ENCODE results near the gene CEP78. TPM values are rescaled to one million over a fixed set of nuclear protein-coding genes. Genes with fewer than 3 reads are reported as not detected.

Gene CEP78
- total RNA-seq, 1 experiment from 2014 or later = 10.1 TPM

DNA sequence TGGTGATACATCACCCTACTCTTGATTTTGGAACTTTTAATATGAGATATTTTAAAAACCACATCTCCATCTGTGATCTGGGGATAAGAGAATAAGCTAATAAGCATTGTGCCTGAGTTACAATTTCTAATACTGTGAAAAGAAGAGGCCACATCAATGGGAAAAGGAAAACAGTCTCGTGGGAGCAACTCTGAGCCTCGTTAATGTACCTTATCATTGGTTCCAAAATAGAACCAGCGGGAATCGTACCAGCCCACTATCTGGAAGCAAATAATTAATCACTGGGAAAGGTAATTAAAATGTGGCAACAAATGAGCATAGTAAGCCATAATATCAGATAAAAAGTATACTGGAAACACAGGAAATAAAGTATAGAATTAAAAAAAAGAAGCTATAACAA is 28.0 kb upstream of the CEP78 start:
- TF ChIP-seq, protein P1, sequence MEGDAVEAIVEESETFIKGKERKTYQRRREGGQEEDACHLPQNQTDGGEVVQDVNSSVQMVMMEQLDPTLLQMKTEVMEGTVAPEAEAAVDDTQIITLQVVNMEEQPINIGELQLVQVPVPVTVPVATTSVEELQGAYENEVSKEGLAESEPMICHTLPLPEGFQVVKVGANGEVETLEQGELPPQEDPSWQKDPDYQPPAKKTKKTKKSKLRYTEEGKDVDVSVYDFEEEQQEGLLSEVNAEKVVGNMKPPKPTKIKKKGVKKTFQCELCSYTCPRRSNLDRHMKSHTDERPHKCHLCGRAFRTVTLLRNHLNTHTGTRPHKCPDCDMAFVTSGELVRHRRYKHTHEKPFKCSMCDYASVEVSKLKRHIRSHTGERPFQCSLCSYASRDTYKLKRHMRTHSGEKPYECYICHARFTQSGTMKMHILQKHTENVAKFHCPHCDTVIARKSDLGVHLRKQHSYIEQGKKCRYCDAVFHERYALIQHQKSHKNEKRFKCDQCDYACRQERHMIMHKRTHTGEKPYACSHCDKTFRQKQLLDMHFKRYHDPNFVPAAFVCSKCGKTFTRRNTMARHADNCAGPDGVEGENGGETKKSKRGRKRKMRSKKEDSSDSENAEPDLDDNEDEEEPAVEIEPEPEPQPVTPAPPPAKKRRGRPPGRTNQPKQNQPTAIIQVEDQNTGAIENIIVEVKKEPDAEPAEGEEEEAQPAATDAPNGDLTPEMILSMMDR (IDR thresholded peaks at IDR 0.05; ENCODE audit: insufficient read depth in 1 of 2, low read depth in 1 of 2, low read length in 1 of 2, severe bottlenecking in 1 of 2, unreplicated experiment in 1 of 2) = no peak
- H3K4me1 ChIP-seq = no peaks in the 10 kb centered on the region
- H3K27ac Mint-ChIP-seq (ENCODE audit: unreplicated experiment) = no peak overlapping the region
- BruUV-seq (replicated peaks) = no TSS peak
- ChIA-PET POLR2A (no interaction called here), CTCF (no interaction called here)
- no peak overlapping the region for H3K4me3 ChIP-seq (ENCODE audit: low read depth, low read length)
- H3K4me3 Mint-ChIP-seq (ENCODE audit: unreplicated experiment) = no peak overlapping the region
- no peaks in the 10 kb centered on the region for H3K9me3 Mint-ChIP-seq (ENCODE audit: unreplicated experiment)
- no peak for DNase-seq
- no peaks in the 10 kb centered on the region for H3K36me3 ChIP-seq (ENCODE audit: control insufficient read depth, insufficient read depth, low read length)
- H3K9me3 ChIP-seq = no peaks in the 10 kb centered on the region
- intact Hi-C loops (cut with micrococcal nuclease; ENCODE audit: unreplicated experiment) = no loop called here
- peaks cover 3% of the 10 kb centered on the region for H3K27me3 Mint-ChIP-seq (ENCODE audit: insufficient read depth, unreplicated experiment)
- no peaks in the 10 kb centered on the region for H3K27me3 ChIP-seq (replicated peaks; ENCODE audit: control insufficient read depth, insufficient read depth, low read length)
- H3K4me1 Mint-ChIP-seq (ENCODE audit: low read depth, unreplicated experiment) = no peaks in the 10 kb centered on the region
- H3K36me3 Mint-ChIP-seq (ENCODE audit: insufficient read depth, unreplicated experiment) = no peaks in the 10 kb centered on the region

DNA sequence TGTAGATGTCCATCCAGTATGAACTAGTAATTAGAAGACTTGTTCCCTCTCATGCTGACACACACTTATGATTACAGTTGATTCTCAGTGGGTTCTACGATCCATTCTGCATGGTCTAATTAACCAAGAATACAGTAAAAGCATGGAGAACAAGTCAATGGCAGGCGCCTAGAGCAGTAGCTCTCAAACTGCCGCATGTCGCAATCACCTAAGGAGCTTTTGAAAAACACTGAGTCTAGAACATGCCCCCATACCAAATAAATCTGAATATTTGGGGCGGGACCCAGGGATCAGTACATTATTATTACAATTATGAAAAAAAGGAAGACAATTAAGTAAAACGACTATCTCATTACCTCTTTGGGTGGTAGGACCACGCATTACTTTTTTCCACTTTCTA is 26.7 kb upstream of the CEP78 start:
- Mint-ChIP-seq H3K27ac (ENCODE audit: unreplicated experiment) (no peak overlapping the region), H3K27me3 (ENCODE audit: insufficient read depth, unreplicated experiment) (no peaks in the 10 kb centered on the region), H3K4me3 (ENCODE audit: unreplicated experiment) (no peak overlapping the region), H3K9me3 (ENCODE audit: unreplicated experiment) (no peaks in the 10 kb centered on the region), H3K4me1 (ENCODE audit: low read depth, unreplicated experiment) (no peaks in the 10 kb centered on the region), H3K36me3 (ENCODE audit: insufficient read depth, unreplicated experiment) (no peaks in the 10 kb centered on the region)
- DNase-seq = no peak
- ChIA-PET POLR2A (no interaction called here), CTCF (no interaction called here)
- intact Hi-C loops (cut with micrococcal nuclease; ENCODE audit: unreplicated experiment) = no loop called here
- TF ChIP-seq, protein P1 (IDR thresholded peaks at IDR 0.05; ENCODE audit: insufficient read depth in 1 of 2, low read depth in 1 of 2, low read length in 1 of 2, severe bottlenecking in 1 of 2, unreplicated experiment in 1 of 2) = no peak
- Histone ChIP-seq H3K36me3 (ENCODE audit: control insufficient read depth, insufficient read depth, low read length) (no peaks in the 10 kb centered on the region), H3K9me3 (no peaks in the 10 kb centered on the region), H3K4me3 (ENCODE audit: low read depth, low read length) (no peak overlapping the region), H3K27me3 (replicated peaks; ENCODE audit: control insufficient read depth, insufficient read depth, low read length) (no peaks in the 10 kb centered on the region), H3K4me1 (no peaks in the 10 kb centered on the region)
- no TSS peak for BruUV-seq (replicated peaks)

DNA sequence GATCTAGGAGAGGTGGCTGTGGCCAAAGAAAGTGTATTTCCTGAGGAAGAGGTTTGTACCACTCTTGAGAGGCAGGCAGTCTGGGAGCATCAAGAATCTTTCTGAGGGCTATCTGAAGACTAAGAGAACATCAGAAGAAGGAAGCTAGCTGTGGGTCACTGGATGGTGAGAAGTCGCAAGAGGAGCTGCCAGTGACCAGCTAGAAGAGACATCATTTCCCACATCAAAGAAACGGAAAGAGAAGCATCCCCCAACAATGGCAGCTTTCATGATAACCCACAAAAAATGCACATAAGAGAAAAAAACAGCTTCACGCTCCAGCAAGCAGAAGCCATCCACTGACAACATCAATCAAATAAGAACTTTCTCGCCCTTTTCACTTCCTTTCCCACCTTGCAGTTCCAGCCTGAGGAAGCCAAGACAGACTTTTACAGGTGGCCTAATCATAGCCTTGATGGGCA is 25.0 kb upstream of the CEP78 start:
- DNase-seq = no peak
- Histone ChIP-seq H3K9me3 (no peaks in the 10 kb centered on the region), H3K4me3 (ENCODE audit: low read depth, low read length) (no peak overlapping the region), H3K36me3 (ENCODE audit: control insufficient read depth, insufficient read depth, low read length) (no peaks in the 10 kb centered on the region), H3K4me1 (no peaks in the 10 kb centered on the region), H3K27me3 (replicated peaks; ENCODE audit: control insufficient read depth, insufficient read depth, low read length) (no peaks in the 10 kb centered on the region)
- Mint-ChIP-seq H3K4me3 (ENCODE audit: unreplicated experiment) (no peak overlapping the region), H3K9me3 (ENCODE audit: unreplicated experiment) (no peaks in the 10 kb centered on the region), H3K27me3 (ENCODE audit: insufficient read depth, unreplicated experiment) (no peaks in the 10 kb centered on the region), H3K36me3 (ENCODE audit: insufficient read depth, unreplicated experiment) (no peaks in the 10 kb centered on the region), H3K4me1 (ENCODE audit: low read depth, unreplicated experiment) (no peaks in the 10 kb centered on the region), H3K27ac (ENCODE audit: unreplicated experiment) (no peak overlapping the region)
- CTCF ChIA-PET = no interaction called here
- BruUV-seq (replicated peaks) = no TSS peak
- intact Hi-C loops (cut with micrococcal nuclease; ENCODE audit: unreplicated experiment) = no loop called here
- TF ChIP-seq, protein P1 (IDR thresholded peaks at IDR 0.05; ENCODE audit: insufficient read depth in 1 of 2, low read depth in 1 of 2, low read length in 1 of 2, severe bottlenecking in 1 of 2, unreplicated experiment in 1 of 2) = no peak
- POLR2A ChIA-PET = no interaction called here

Data from Caco-2 (cell line).